NCI-H2227 (cell line): Measurements from ENCODE around the gene TCL1B.
"Not testable (repeated sequence)": the region's sequence is repeated elsewhere in the genome, so short reads cannot be mapped to it uniquely, and the experiment has no call there.

Experiments
- DNase-seq: peaks from one replicate; lab custom pipeline; 2025; ENCODE audit not compliant: unreplicated experiment; lab: John Stamatoyannopoulos, UW

TCL1B gene

DNA sequence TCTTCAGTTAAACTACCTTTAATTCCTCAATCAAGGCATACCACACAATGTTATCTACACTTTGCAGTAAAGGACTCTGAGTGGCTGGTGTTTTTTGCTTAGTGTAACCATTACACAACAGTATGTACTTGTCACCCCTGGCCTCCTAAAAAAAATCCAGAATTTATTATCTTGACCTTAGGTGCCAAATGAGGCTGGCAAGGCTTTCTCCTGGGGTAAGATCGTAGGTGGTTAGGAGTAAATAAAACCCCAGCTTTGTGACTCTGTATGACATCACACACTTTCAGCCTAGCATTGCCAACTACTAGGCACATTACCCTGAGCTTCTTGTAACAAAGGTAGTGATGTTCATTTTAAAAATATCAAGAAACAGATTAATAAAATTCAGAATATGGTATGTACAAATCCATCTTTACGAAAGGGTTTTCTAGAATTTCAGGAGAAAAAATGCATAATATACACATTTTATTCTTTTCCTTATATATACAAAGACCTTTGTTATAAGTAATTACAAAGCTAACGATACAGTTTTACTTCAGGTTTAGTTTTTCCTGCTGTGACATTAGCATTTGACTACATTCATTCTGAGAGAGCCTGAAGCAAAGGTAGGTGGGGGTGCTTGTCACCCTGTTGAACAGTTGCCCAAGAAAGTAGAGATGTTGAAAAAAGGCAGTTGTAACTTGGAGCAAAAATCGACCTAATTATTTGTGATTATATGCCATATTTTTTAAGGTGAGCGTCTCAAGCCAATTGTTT, 14.2 kb downstream of the TCL1B start:
- DNase-seq: no peak

DNA sequence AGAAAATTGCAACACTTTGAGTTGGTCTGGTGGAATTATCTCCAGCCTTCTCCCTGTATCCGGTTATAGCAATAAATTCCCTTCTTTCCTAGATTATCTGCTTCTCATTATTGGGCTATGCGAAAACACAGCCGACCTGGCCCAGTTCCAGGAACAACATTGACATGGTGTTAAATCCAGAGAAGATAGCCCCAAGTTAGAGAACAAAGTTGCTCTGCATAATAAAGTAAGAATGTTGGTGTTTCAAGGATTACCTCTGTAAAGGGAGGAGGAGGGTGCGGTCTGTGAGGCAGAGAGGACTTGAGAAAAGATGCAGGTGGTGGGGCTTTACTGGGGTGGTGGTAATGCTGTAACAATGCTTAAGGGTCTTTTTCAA, 15.6 kb downstream of the TCL1B start:
- no peak for DNase-seq

DNA sequence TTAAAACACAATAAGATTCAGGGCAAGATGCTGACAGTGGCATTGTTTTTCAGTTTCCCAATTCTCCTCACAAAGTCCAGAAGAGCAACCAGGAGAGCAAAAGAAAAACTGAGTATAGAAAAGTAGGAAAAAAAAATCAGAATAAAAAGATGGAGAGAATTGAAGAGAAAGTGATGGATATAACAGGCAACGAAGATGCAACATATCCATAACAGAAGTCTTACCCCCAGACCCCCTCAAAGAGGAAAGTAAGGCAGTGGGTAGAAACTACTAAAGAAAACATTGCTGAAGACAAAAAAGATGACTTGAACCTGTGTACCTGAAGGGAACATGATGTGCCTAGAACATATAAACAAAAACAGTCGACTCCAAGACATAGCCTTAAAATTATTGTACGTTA, 17.1 kb downstream of the TCL1B start:
- no peak for DNase-seq

DNA sequence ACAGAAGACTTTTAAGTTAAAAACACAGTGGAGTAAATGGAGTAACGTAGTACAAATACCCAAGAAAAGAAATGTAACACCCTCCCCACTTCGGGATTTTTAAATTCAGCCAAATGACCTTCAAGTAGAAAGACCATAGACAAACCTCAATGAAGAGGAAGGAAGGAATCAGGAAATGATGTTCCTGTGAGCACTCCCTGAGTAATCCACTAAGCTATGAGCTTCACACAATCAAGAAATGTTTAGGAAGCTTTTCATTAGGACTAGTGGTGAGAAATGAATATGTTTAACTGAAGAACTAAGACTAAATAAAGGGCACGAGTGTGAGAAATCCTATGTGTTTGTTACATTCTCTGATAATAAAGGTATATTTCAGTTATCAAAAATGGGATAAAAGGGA, 17.6 kb downstream of the TCL1B start:
- DNase-seq: no peak

DNA sequence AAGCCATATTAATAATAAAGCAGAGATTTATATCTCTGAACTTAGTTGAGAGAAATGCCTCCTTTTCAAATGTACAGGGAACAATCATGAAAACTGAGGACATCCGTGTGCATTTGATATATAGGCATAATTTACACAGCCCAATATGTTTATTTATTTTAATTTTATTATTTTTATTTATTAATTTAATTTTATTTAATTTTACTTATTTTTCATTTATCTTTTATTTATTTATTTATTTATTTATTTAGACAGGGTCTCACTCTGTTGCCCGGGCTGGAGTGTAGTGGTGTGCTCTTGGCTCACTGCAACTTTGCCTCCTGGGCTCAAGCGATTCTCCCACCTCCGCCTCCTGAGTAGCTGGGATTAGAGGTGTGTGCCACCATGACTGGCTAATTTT, 19.3 kb downstream of the TCL1B start:
- DNase-seq: no peak

DNA sequence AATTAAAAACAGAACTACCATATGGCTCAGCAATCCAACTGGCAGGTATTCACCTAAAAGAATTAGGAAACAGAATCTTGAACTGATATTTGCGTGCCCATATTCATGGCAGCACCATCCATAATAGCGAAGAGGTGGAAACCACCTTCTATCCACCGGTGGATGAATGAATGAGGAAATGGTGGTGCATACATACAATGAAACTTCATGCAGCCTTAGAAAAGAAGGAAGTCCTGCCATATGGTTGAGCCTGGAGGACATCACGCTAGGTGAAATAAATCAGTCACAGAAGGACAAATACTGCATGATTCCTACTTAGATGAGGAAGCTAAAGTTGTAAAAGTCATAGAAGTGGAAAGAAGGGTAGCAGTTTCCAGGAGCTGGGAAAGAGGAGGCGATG, 21.1 kb downstream of the TCL1B start:
- no peak for DNase-seq

DNA sequence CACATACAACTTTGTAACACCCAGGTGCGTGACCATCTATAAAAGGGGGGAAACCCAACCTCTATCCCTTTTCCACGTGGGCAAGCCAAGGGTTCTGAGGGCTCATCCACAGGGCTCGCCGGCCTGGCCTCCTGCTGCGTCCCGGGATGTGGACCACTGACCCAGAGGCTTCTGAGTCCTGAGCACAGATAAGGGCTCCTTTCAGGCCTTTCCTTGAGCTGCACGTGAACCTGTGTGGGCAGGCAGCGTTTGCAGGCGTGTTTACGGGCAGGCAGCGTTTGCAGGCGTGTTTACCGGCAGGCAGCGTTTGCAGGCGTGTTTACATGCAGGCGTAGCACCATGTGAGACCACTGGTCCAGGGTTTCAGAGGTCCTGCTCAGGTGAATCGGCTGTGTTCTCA, 23.9 kb downstream of the TCL1B start:
- DNase-seq: no peak

DNA sequence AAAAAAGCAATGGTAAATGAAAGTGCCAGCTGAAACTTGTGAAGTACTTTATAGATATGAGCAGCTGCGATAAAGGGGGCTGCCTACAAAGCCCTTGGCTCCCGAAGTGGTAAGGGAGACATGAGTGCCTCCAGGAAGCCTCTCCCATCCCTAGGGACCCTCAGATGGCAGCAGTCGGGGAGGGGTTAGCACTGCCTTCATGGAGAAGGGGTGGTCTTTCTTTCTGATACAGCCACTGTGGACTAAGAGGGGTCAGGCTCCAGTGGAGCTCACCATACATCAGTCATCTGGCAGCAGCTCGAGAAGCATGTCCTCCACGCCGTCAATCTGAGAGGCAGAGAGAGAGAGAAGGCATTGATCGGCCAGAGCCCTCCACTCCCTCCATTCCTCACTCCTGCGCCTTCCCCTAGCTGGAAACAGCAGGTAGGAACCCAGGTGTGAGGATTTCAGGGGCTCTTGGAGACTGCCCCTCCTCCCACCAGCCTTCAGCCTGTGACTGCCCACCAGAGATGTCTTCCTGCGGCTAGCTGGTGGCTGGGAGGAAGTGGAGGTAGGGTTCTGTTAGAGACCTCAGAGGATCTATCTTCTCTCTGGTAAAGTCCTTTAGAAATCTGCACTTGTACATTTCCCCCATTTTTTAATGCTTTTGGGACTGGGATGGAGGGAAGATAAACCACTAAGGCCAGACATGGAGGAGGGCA, 25.4 kb downstream of the TCL1B start:
- DNase-seq: no peak

DNA sequence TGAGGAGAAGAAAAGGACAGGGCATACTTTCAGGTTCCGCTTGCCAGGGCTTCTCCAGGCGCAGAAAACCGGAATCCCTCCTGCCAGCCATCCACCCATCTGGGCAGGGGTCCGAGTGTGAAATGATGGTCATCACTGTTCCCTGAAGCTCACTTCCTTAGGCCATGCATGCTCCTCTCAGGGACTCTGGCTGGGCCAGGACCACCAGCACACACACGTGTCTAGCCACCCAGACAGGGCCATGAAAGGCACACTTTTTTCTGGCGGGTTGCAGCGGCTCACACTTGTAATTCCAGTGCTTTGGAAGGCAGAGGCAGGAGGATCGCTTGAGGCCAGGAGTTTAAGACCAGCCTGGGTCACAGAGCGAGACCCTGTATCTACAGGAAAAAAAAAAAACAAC, 26.2 kb downstream of the TCL1B start:
- DNase-seq: no peak

DNA sequence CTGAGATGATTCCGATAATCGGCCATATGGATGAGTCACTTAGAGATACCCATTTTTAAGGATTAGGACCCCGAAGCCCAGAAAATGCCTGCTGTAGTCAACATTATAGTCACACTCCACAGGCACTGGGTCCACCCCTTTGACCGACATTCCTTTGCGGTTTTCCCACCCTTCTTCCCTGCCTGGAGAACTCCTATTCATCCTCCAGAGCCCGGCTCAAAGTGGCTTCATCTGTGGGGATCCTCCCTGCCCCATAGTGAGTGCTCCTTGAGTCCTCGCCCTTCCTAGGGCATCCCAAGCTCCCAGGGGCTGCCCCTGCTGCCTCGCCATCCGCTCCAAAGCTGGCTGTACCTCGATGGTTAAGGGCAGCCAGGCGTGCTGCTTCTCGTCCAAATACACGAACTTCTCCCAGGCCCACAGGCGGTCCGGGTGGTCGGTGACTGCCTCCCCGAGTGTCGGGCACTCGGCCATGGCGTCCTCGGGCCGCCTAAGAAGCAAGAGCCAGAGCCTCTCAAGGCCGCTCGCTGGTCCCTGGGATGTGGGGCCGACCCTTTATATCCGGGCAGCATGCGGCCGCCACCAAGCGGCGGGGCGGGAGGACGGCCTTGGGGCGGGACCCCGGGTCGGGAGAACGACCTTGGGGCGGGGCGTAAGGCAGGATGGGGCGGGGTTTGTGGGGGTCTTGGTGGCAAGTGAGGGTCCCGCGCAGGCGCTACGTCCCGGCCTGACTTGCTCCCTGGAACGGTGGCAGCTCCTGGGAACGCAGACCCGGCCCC, 27.6 kb downstream of the TCL1B start, which contains the start of gene TCL1A:
Gene TCL1A (minus strand): TSS at position 530 of the 776 bp plus-strand sequence. CDS start 59 bp downstream, at position 471.
- no peak for DNase-seq

DNA sequence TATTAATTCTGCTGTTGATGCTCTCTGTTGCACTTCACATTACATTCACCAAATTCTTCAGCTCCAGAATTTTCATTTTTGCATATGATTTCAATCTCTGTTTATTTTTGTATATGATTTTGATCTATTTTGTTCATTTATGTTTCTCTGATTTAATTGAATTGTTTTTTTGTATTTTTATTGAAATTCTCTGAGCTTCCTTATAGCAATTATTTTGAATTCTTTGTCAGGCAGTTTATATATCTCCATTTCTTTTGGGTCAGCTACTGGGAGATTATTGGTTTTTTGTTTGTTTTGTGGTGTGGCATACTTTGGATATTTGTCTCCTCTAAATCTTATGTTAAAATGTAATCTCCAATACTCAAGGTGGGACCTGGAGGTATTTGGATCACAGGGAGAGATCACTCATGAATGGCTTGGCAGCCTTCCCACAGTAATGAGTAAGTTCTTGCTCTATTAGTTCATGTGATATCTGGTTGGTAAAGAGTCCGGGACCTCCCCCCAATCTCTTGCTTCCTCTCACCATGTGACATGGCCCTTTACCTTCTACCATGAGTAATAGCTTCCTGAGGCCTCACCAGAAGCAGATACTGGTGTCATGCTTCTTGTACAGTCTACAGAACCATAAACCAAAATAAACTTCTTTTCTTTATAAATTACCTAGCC, 36.4 kb downstream of the TCL1B start:
- no peak for DNase-seq

DNA sequence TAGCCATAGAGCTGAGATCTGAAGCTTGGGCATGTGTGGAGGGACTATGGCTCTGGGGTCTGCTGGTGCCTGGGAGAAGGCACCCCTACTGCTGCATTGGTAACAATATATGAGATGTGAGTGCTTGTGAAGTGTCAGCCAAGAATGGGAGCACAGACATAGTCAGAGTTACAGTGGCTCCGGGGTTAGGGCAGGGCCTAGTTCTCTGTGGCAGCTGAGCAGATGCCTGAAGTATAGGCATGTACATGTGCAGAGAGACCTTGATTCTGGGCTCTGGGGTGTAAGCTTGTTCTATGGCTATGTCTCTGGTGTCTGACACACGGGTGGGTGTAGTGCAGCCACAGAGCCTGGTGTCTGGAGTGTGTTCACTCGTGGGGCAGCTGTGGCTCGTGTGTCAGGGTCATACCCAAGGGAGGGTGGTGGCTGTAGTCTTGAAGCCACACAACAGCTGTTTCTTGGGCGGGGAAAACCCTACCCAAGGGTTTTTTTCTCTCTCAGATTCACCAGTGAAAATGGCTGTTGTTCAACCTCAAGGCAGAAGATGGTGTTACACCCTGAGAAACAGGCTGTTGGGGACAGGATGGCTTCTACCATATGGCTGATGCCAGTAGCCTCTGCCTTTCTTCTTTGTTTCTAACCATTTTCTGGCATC, 39.6 kb downstream of the TCL1B start:
- DNase-seq: no peak

DNA sequence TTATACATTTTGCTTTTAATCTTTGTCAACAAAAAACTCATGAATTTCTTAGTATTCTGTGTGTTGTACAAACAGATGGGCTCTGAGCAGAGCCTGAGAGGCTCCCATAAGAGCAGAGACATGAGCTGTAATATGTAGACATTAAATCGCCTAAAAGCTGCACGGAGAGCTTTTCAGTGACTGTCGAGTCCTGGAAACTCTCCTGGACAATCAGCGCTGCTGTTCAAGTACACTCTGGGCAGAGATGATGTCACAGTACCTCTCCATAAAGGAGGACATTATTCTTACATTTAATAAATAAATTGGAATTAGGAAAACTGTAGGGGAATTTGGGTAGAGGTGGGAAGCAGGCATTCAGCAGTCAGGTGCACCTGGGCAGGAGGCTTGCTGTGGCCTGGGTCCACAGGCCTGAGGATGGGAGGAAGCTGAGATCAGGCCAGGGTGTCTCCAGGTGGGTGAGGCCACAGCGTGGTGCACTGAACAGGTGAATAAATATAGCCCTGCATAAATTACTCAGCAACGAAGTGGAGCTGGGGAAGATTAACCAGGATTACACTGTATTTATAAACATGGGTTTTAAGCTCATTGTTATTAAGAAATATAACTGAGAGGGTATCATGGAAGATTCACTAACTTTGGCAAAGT, 41.0 kb downstream of the TCL1B start:
- no peak for DNase-seq

DNA sequence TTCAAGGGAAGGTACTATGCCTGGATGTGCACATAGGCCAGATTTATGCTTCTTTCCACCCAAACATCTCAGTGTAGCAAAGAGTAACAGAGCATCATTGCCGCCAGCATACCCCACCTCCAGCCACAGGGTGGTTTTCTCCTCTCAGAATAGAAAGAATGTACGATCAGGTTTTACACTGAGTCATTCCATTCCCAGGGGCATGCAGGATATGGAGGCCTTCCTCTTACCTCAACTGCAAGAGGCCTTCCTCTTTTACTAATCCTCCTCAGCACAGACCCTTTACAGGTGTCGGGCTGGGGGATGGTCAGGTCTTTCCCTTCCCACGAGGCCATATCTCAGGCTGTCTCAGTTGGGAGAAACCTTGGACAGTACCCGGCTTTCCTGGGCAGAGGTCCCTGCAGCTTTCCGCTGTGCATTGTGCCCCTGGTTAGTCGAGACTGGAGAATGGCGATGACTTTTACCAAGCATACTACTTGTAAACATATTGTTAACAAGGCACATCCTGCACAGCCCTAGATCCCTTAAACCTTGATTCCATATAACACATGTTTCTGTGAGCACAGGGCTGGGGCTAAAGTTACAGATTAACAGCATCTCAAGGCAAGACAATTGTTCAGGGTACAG, 43.3 kb downstream of the TCL1B start:
- DNase-seq: not testable (repeated sequence)

DNA sequence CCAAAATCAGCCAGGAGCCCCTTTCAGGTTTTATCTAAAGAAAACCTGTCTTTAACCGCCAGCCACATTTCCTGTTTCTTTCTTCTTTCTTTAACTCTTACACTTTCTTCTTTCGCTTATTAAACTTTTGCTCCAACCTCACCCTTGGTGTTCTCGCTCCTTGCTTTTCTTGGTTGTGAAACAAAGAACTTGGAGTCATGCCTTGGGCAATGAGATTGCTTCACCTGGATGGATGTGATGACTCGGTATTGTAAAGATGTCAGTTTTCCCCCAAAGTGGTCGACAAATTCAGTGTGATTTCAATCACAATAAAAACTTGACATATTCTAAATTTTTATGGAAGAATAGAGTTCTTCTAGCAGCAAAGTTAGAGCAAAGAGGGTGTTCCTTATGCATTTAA, 43.9 kb downstream of the TCL1B start:
- DNase-seq: no peak

DNA sequence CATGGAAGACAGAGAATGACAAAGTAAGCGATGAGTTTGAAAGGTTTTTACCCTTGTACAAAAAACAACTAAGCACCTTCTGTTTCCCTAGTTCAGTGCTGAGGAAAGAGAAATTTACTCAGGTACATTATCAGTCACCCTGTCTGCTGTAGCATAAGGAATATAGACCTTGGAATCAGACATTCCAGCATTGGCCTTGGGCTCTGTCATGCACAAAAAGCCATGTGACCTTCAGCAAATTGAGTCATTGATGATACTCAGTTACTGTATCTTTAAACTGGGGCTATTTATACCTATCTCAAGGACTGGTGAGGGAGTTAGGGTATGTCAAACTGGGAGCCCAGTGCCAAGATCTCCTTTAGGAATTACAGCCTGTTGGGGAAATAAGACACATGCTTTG, 47.0 kb downstream of the TCL1B start:
- DNase-seq: no peak

DNA sequence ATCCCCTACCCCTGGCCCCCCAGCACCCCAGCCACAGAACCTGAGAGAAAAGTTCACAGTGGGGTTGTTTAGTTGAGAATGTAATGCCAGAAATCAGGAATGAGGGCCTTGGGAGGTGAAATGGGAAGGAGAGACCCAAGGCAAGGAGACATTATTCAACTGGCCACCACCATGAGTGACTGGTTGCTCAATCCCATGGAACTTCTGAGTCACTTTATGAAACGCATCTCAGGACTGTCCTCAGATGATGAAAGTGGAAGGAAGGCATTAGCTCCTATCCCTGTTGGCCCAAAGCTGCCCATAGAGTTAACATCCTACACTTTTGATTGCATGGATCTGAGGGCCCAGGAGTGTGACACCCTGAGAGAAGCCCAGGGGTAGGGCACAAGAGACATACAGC, 53.1 kb downstream of the TCL1B start:
- no peak for DNase-seq

DNA sequence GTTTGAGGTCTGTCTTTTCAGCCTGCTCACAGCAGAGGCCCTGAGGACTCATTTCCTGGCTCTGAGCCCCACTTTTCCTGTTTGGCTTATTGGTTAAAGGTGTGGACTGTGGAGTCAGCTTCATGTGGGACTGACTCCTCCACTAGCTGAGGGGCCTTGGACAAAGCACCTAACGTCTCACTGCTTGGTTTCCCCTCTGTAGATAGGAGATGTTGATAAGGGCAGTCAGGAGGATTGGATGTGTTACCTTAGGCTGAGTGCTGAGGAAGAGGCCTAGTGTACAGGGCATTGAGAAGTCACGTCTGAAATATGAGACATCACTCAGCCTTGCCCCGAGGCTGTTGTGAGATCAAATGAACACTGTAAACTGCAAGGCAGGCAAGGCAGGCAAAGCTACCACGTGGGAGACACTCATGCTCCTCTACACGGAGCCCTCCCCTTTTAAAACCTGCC, 54.8 kb downstream of the TCL1B start:
- DNase-seq: no peak

DNA sequence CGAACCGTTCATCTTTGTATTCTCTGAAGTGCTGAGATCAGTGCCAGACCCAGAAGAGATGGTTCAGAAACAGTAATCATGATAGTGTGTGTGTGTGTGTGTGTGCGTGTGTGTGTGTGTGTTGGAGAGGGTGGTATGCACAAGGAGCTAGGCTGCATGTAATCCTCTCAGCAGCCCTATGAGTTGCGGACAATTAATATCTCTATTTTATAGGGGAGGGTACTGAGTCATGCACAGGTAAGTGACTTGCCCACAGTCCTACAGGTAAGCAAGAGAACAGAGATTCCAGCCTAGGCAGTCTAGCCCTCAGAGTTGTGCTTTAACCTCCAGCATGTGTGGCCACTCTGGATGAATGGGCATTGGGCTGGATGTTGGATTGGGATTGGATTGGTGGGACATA, 55.6 kb downstream of the TCL1B start:
- DNase-seq: no peak
